HG03378 (cell line): ENCODE data around the gene CIPC.

ENCODE experiments used
- ATAC-seq: cut with Tn5 transposase; IDR thresholded peaks from one replicate; pipeline ENCODE4 v1.9.1; 2021; ENCODE audit warnings: mild to moderate bottlenecking, moderate library complexity; ENCODE audit not compliant: unreplicated experiment

CIPC gene

GRCh38 chr14:77125281-77125801, 27.3 kb downstream of the CIPC start:
- ATAC-seq = no peak

GRCh38 chr14:77125823-77126325, 27.8 kb downstream of the CIPC start:
- no peak for ATAC-seq

GRCh38 chr14:77126461-77126990, 28.5 kb downstream of the CIPC start:
- no peak for ATAC-seq

GRCh38 chr14:77128414-77128891, 30.4 kb downstream of the CIPC start:
- ATAC-seq = no peak

GRCh38 chr14:77130386-77130785, 32.3 kb downstream of the CIPC start:
- no peak for ATAC-seq

- ATAC-seq = no peak
Measured at GRCh38 chr14:77131206-77131605, 33.1 kb downstream of the CIPC start.

GRCh38 chr14:77131871-77132486, 33.9 kb downstream of the CIPC start:
- ATAC-seq = no peak

- no peak for ATAC-seq
Measured at GRCh38 chr14:77133720-77134338, 35.8 kb downstream of the CIPC start.

GRCh38 chr14:77139022-77139421, 41.0 kb downstream of the CIPC start:
- no peak for ATAC-seq

- ATAC-seq = no peak
Measured at GRCh38 chr14:77139540-77140358, 41.7 kb downstream of the CIPC start.

- no peak for ATAC-seq
Measured at GRCh38 chr14:77140359-77141213, 42.5 kb downstream of the CIPC start.

GRCh38 chr14:77141214-77142004, 43.4 kb downstream of the CIPC start, which contains the start of gene ZDHHC22:
TSS of gene ZDHHC22 (minus strand) at chr14:77141791. CDS start at chr14:77139738, 2,053 bp downstream.
- no peak for ATAC-seq

GRCh38 chr14:77142005-77142800, 44.1 kb downstream of the CIPC start:
- no peak for ATAC-seq

- ATAC-seq = no peak
Measured at GRCh38 chr14:77143071-77143470, 45.0 kb downstream of the CIPC start.

GRCh38 chr14:77144412-77145115, 46.5 kb downstream of the CIPC start:
- ATAC-seq = no peak

GRCh38 chr14:77145975-77146740, 48.1 kb downstream of the CIPC start:
- no peak for ATAC-seq
